ENCODE results near the gene ACY1. TPM values are rescaled to one million over a fixed set of nuclear protein-coding genes. Genes with fewer than 3 reads are reported as not detected.

Gene ACY1
- total and polyA plus RNA-seq, 2 of the 13 experiments (the other 11 are each of a cell fraction or from before 2014, with no cell fraction given), result 113 to 162 TPM

GRCh38 chr3:51995346-51996163, 12.2 kb downstream of the ACY1 start, which contains the start of gene RPL29 (continued):
- TF ChIP-seq TFE3 (CRISPR knock-in tag; IDR thresholded peaks at IDR 0.05) (peak; percentile 71; the same call in 1 of the 2 replicates), POLR2A (IDR thresholded peaks at IDR 0.05; ENCODE audit: insufficient read depth in 1 of 2, low read depth in 2 of 2, low read length in 2 of 2) (peak; percentile 94 to 95), CC2D1A (CRISPR knock-in tag; IDR thresholded peaks at IDR 0.05) (no peak), ZNF766 (CRISPR knock-in tag; IDR thresholded peaks at IDR 0.05; ENCODE audit: borderline replicate concordance) (peak; percentile 88), ZNF607 (CRISPR knock-in tag; IDR thresholded peaks at IDR 0.05; ENCODE audit: borderline replicate concordance) (0 out of 2 replicates have a peak, but pooled peaks have one; percentile 19), ZBTB1 (CRISPR knock-in tag; IDR thresholded peaks at IDR 0.05; ENCODE audit: borderline replicate concordance) (no peak), SP2 (CRISPR knock-in tag; IDR thresholded peaks at IDR 0.05) (peak; percentile 35; the same call in 1 of the 2 replicates), SOX6 (IDR thresholded peaks at IDR 0.05) (no peak), SOX6 (CRISPR knock-in tag; IDR thresholded peaks at IDR 0.05) (peak; percentile 74), NFYC (CRISPR knock-in tag; IDR thresholded peaks at IDR 0.05) (0 out of 2 replicates have a peak, but pooled peaks have one; percentile 34), KAT2B (IDR thresholded peaks at IDR 0.05; ENCODE audit: borderline replicate concordance, low read depth, low read length) (no peak), ZNF709 (CRISPR knock-in tag; IDR thresholded peaks at IDR 0.05) (no peak; the same call in 1 of the 2 replicates), ZNF737 (CRISPR knock-in tag; IDR thresholded peaks at IDR 0.05; ENCODE audit: borderline replicate concordance) (no peak; the same call in 1 of the 2 replicates), ZNF383 (CRISPR knock-in tag; IDR thresholded peaks at IDR 0.05; ENCODE audit: borderline replicate concordance) (peak; percentile 93; the same call in 1 of the 2 replicates)
- TF ChIP-seq, protein P1, sequence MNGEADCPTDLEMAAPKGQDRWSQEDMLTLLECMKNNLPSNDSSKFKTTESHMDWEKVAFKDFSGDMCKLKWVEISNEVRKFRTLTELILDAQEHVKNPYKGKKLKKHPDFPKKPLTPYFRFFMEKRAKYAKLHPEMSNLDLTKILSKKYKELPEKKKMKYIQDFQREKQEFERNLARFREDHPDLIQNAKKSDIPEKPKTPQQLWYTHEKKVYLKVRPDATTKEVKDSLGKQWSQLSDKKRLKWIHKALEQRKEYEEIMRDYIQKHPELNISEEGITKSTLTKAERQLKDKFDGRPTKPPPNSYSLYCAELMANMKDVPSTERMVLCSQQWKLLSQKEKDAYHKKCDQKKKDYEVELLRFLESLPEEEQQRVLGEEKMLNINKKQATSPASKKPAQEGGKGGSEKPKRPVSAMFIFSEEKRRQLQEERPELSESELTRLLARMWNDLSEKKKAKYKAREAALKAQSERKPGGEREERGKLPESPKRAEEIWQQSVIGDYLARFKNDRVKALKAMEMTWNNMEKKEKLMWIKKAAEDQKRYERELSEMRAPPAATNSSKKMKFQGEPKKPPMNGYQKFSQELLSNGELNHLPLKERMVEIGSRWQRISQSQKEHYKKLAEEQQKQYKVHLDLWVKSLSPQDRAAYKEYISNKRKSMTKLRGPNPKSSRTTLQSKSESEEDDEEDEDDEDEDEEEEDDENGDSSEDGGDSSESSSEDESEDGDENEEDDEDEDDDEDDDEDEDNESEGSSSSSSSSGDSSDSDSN (CRISPR knock-in tag; IDR thresholded peaks at IDR 0.05), result peak; percentile 75
- TF ChIP-seq, protein P2, sequence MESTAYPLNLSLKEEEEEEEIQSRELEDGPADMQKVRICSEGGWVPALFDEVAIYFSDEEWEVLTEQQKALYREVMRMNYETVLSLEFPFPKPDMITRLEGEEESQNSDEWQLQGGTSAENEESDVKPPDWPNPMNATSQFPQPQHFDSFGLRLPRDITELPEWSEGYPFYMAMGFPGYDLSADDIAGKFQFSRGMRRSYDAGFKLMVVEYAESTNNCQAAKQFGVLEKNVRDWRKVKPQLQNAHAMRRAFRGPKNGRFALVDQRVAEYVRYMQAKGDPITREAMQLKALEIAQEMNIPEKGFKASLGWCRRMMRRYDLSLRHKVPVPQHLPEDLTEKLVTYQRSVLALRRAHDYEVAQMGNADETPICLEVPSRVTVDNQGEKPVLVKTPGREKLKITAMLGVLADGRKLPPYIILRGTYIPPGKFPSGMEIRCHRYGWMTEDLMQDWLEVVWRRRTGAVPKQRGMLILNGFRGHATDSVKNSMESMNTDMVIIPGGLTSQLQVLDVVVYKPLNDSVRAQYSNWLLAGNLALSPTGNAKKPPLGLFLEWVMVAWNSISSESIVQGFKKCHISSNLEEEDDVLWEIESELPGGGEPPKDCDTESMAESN (CRISPR knock-in tag; conservative IDR thresholded peaks at IDR 0.05), result peak; percentile 91
- TF ChIP-seq, protein P3, sequence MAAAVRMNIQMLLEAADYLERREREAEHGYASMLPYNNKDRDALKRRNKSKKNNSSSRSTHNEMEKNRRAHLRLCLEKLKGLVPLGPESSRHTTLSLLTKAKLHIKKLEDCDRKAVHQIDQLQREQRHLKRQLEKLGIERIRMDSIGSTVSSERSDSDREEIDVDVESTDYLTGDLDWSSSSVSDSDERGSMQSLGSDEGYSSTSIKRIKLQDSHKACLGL (CRISPR knock-in tag; IDR thresholded peaks at IDR 0.05), result peak; percentile 11; the same call in 1 of the 2 replicates
- TF ChIP-seq, protein P4, sequence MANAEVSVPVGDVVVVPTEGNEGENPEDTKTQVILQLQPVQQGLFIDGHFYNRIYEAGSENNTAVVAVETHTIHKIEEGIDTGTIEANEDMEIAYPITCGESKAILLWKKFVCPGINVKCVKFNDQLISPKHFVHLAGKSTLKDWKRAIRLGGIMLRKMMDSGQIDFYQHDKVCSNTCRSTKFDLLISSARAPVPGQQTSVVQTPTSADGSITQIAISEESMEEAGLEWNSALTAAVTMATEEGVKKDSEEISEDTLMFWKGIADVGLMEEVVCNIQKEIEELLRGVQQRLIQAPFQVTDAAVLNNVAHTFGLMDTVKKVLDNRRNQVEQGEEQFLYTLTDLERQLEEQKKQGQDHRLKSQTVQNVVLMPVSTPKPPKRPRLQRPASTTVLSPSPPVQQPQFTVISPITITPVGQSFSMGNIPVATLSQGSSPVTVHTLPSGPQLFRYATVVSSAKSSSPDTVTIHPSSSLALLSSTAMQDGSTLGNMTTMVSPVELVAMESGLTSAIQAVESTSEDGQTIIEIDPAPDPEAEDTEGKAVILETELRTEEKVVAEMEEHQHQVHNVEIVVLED (CRISPR knock-in tag; IDR thresholded peaks at IDR 0.05; ENCODE audit: borderline replicate concordance), result peak; percentile 81; the same call in 1 of the 2 replicates

Data from HepG2 (cell line).